SK-N-SH (cell line): ENCODE results near the gene GJD3.

Source experiments
- RCOR1 ChIP-seq: fragments of 150-350 bp; IDR thresholded peaks from 2 replicates; pipeline ENCODE4 v1.6.1; 2017; ENCODE audit warnings: antibody characterized with exemption, low read length
- TF ChIP-seq, protein P1 (sequence below): fragments of 200-600 bp; sonication (generic); IDR thresholded peaks from 2 replicates; pipeline ENCODE4 v1.6.1; 2017; ENCODE audit warnings: antibody characterized with exemption, mild to moderate bottlenecking, moderate library complexity
- TF ChIP-seq, protein P2 (sequence below): IDR thresholded peaks from 2 replicates; pipeline ENCODE4 v1.4.0; 2012; ENCODE audit warnings: low read depth, borderline replicate concordance

DNA sequence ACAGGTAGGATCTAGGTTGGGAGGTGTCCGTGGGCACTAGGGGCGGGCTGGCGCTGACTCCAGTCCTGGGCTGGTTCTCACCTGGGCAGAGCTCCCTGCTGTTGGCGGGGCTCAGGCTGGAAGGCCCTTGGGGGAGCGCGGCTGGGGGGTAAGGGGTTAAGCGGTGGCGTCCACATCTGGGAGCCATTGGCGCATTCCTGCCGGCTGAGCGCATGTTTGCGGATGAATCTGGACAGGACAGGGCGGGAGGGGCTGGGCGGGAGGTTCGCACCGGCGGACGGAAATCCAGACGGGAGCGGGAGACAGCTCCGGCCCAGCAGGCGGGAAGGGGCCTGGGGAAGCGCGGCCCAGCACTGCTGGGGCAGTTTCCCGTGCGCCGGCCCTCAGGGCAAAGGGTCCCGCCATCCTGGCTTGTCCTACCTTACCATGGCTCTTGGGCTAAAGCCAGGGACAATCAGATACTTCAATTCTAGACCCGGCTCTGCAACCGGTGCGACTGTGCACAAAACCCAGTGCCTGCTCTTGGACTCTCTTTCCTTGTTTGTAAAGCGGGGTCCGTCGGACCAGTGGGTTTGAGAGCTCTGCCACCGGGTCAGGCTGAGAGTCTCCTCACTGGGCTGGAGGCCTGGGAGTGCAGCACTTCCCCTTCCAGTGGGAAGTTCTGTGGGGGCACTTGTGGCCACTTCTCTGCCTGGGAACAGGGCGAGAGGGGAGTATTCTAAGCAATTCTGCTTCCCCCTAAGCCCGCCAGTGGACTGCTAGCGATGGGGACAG lies 47.8 kb downstream of the GJD3 start:
- peak; percentile 62; the same call in 1 of the 2 replicates for TF ChIP-seq RCOR1
- TF ChIP-seq, protein P1, sequence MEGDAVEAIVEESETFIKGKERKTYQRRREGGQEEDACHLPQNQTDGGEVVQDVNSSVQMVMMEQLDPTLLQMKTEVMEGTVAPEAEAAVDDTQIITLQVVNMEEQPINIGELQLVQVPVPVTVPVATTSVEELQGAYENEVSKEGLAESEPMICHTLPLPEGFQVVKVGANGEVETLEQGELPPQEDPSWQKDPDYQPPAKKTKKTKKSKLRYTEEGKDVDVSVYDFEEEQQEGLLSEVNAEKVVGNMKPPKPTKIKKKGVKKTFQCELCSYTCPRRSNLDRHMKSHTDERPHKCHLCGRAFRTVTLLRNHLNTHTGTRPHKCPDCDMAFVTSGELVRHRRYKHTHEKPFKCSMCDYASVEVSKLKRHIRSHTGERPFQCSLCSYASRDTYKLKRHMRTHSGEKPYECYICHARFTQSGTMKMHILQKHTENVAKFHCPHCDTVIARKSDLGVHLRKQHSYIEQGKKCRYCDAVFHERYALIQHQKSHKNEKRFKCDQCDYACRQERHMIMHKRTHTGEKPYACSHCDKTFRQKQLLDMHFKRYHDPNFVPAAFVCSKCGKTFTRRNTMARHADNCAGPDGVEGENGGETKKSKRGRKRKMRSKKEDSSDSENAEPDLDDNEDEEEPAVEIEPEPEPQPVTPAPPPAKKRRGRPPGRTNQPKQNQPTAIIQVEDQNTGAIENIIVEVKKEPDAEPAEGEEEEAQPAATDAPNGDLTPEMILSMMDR = no peak
- TF ChIP-seq, protein P2, sequence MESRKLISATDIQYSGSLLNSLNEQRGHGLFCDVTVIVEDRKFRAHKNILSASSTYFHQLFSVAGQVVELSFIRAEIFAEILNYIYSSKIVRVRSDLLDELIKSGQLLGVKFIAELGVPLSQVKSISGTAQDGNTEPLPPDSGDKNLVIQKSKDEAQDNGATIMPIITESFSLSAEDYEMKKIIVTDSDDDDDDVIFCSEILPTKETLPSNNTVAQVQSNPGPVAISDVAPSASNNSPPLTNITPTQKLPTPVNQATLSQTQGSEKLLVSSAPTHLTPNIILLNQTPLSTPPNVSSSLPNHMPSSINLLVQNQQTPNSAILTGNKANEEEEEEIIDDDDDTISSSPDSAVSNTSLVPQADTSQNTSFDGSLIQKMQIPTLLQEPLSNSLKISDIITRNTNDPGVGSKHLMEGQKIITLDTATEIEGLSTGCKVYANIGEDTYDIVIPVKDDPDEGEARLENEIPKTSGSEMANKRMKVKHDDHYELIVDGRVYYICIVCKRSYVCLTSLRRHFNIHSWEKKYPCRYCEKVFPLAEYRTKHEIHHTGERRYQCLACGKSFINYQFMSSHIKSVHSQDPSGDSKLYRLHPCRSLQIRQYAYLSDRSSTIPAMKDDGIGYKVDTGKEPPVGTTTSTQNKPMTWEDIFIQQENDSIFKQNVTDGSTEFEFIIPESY = no peak
